Neutrophil (primary cell): Measurements from ENCODE around the gene PTPRN2.

Source experiments
- H3K27ac ChIP-seq: fragments of 200-600 bp; sonication (generic); 2 replicates; pipeline ENCODE4 v1.5.1; 2016; ENCODE audit warnings: mild to moderate bottlenecking, moderate library complexity
- H3K27me3 ChIP-seq: fragments of 200-600 bp; sonication (generic); 2 replicates; pipeline ENCODE4 v1.6.0; 2016; ENCODE audit warnings: mild to moderate bottlenecking
- H3K36me3 ChIP-seq: fragments of 200-600 bp; sonication (generic); 2 replicates; pipeline ENCODE4 v1.5.1; 2017
- H3K4me1 ChIP-seq, 2 experiments: fragments of 200-600 bp in 1 of 2; sonication (generic) in 1 of 2; 1 replicate in 1 of 2; 2 replicates in 1 of 2; pipeline versions ENCODE4 v1.5.1 to v1.6.1; 2013 to 2016; ENCODE audit warnings: low read depth in 1 of 2, low read length in 1 of 2, mild to moderate bottlenecking in 1 of 2, moderate library complexity in 1 of 2; ENCODE audit not compliant: control insufficient read depth in 1 of 2, insufficient read depth in 1 of 2
- H3K4me3 ChIP-seq, 2 experiments: fragments of 200-600 bp in 1 of 2; sonication (generic) in 1 of 2; 1 replicate in 1 of 2; 2 replicates in 1 of 2; pipeline ENCODE4 v1.5.1; 2013 to 2016; ENCODE audit warnings: low read depth in 1 of 2, low read length in 1 of 2, mild to moderate bottlenecking in 1 of 2, moderate library complexity in 1 of 2
- H3K9me3 ChIP-seq: fragments of 200-600 bp; sonication (generic); 2 replicates; pipeline ENCODE4 v1.5.1; 2016
- TF ChIP-seq, protein P1 (sequence below): fragments of 200-600 bp; sonication (generic); IDR thresholded peaks from 2 replicates; pipeline ENCODE4 v1.5.1; 2016; ENCODE audit warnings: antibody characterized with exemption

PTPRN2 gene

DNA sequence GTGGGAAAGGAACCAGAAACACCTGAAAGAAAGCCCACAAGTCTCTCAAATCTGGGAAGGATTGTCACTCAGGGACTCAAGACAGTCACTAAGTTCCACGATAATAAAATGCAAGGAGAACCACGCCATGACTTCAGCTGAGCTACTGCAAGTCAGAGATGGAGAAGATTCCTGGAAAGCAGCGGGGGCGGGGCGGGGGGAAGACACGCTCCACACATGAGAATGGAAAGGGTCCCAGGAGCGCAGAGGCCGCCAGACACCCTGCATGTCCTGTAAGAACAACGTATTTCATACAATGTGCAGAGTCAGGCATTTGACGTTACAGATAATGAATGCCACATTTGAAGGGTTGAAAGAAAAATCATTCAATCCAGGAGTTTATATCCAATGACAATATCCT is 448.1 kb downstream of the PTPRN2 start:
- TF ChIP-seq, protein P1, sequence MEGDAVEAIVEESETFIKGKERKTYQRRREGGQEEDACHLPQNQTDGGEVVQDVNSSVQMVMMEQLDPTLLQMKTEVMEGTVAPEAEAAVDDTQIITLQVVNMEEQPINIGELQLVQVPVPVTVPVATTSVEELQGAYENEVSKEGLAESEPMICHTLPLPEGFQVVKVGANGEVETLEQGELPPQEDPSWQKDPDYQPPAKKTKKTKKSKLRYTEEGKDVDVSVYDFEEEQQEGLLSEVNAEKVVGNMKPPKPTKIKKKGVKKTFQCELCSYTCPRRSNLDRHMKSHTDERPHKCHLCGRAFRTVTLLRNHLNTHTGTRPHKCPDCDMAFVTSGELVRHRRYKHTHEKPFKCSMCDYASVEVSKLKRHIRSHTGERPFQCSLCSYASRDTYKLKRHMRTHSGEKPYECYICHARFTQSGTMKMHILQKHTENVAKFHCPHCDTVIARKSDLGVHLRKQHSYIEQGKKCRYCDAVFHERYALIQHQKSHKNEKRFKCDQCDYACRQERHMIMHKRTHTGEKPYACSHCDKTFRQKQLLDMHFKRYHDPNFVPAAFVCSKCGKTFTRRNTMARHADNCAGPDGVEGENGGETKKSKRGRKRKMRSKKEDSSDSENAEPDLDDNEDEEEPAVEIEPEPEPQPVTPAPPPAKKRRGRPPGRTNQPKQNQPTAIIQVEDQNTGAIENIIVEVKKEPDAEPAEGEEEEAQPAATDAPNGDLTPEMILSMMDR: no peak
- no peak overlapping the region for H3K4me3 ChIP-seq
- H3K27ac ChIP-seq: no peak overlapping the region
- no peaks in the 10 kb centered on the region for H3K36me3 ChIP-seq
- no peaks in the 10 kb centered on the region for H3K4me1 ChIP-seq
- H3K9me3 ChIP-seq: peaks cover 3% of the 10 kb centered on the region
- H3K27me3 ChIP-seq: no peaks in the 10 kb centered on the region

DNA sequence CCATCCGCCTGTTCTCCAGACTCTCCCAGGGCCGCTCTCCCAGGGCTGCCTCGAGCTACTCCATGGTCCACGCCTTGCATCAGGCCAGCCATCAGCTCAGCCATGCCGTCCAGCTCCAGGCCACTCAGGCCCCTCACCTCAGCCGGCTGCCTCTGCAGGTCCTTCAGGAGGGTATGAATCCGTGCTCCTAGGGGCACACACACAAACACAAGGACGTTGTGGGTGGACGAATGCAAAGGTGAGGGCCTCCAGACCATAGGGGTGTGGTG is 449.4 kb downstream of the PTPRN2 start:
- no peak overlapping the region for H3K27ac ChIP-seq
- TF ChIP-seq, protein P1: no peak
- no peak overlapping the region for H3K4me3 ChIP-seq
- no peaks in the 10 kb centered on the region for H3K27me3 ChIP-seq
- no peaks in the 10 kb centered on the region for H3K36me3 ChIP-seq
- no peaks in the 10 kb centered on the region for H3K4me1 ChIP-seq
- peaks cover 3% of the 10 kb centered on the region for H3K9me3 ChIP-seq

DNA sequence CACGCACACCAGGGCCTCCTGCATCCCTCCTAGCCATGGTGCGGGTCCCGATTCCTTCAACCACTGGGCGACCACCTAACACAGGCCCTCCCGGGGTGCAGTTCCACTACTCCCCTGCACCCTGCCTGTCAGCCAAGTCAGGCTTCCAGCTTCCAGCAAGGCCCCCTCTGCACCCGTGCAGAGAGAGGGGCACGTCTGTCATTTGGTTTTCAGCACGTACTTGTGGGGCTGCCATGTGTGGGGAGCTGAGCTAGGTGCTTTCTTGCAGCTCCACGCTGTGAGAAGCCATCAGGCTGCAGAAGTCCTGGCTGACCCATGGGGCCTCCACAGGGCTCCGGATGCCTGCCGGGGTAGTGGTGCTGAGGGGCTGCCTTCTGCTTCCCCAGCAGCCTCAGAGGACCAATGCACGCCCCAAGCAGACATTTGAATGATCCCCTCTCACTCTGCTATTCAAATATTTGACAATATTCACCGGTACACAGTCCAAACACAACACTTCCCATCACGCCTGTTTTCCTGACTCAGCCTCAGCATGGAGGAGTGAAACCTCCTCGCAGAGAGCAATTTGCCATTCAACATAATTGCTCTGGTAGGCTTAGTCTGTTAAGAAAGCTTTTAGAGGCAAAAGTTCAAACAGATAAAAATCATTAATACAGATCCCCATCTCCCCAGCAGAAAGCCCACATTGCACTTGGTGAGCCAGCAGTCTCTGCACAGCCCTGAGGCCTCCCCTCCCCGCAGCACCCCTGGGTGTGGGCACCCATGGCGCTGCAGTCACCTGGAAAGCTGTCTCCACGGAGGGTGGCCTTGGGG is 449.9 kb downstream of the PTPRN2 start:
- Histone ChIP-seq H3K4me1 (no peaks in the 10 kb centered on the region), H3K4me3 (no peak overlapping the region), H3K27me3 (no peaks in the 10 kb centered on the region), H3K36me3 (no peaks in the 10 kb centered on the region), H3K9me3 (peaks cover 3% of the 10 kb centered on the region), H3K27ac (no peak overlapping the region)
- TF ChIP-seq, protein P1: no peak

DNA sequence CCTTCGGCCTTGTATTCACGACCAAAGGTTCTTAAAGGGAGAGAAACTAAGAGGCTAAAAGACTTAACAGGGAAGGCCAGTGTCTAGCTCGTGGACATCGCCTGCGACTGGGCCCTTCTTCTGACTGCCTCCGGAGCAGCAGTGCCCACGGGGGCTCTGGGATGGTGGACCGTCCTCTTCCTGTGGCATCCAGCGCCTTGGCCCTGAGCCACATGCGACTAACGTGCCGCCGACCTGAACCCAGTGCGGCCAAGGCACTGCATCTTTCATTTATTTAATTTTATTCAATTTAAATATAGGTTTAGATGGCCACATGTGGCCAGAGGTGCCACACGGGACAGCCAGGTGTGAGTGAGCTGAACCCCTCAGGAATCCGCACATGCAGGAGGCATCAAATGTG is 451.7 kb downstream of the PTPRN2 start:
- TF ChIP-seq, protein P1: no peak
- no peaks in the 10 kb centered on the region for H3K9me3 ChIP-seq

DNA sequence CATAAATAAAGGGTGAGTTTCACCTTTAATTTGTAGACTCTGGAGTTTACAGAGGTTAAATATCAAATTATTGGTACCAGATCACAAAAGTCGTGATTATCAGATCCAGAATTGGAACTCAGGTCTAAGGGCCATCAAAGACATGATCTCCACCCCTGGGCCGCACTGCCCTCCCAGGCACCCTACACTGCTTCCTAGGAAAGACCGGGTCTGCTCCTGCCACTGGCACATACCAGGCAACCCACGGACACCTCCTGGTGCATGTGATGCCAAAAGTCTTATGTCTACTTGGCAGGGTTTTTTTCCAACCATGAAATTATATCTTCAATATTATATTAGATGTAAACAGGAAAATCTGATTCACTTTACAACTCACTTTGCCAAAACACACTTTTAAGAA is 452.8 kb downstream of the PTPRN2 start:
- Histone ChIP-seq H3K4me1 (no peaks in the 10 kb centered on the region), H3K4me3 (no peak overlapping the region), H3K27ac (no peak overlapping the region), H3K36me3 (no peaks in the 10 kb centered on the region), H3K9me3 (no peaks in the 10 kb centered on the region), H3K27me3 (no peaks in the 10 kb centered on the region)
- TF ChIP-seq, protein P1: no peak

More for the DNA sequence above, 451.7 kb downstream of the PTPRN2 start:
- Histone ChIP-seq H3K36me3 (no peaks in the 10 kb centered on the region), H3K27me3 (no peaks in the 10 kb centered on the region), H3K27ac (no peak overlapping the region), H3K4me3 (no peak overlapping the region), H3K4me1 (no peaks in the 10 kb centered on the region)
